GM18498 (cell line): Measurements from ENCODE around the gene COL4A2.

Experiments
- ATAC-seq: cut with Tn5 transposase; IDR thresholded peaks from one replicate; pipeline ENCODE4 v1.9.1; 2021; ENCODE audit warnings: mild to moderate bottlenecking, moderate library complexity; ENCODE audit not compliant: unreplicated experiment

COL4A2 gene

GRCh38 chr13:110413016-110413675 is 106.1 kb downstream of the COL4A2 start:
- no peak for ATAC-seq

GRCh38 chr13:110413676-110414040 is 106.6 kb downstream of the COL4A2 start:
- ATAC-seq, result no peak

GRCh38 chr13:110414283-110414682 is 107.2 kb downstream of the COL4A2 start:
- ATAC-seq, result no peak

GRCh38 chr13:110414931-110415330 is 107.8 kb downstream of the COL4A2 start:
- ATAC-seq, result no peak

- no peak for ATAC-seq
These were observed 108.6 kb downstream of the COL4A2 start for GRCh38 chr13:110415669-110416068.

GRCh38 chr13:110416131-110417025 is 109.3 kb downstream of the COL4A2 start:
- no peak for ATAC-seq

GRCh38 chr13:110418944-110419343 is 111.9 kb downstream of the COL4A2 start:
- ATAC-seq, result no peak

GRCh38 chr13:110419381-110419791 is 112.3 kb downstream of the COL4A2 start:
- no peak for ATAC-seq

GRCh38 chr13:110419946-110420345 is 112.9 kb downstream of the COL4A2 start:
- no peak for ATAC-seq

GRCh38 chr13:110420626-110421025 is 113.5 kb downstream of the COL4A2 start:
- ATAC-seq, result no peak

- no peak for ATAC-seq
These were observed 114.0 kb downstream of the COL4A2 start for GRCh38 chr13:110421061-110421460.

GRCh38 chr13:110421696-110422385 is 114.8 kb downstream of the COL4A2 start:
- ATAC-seq, result no peak

- ATAC-seq, result no peak
These were observed 116.0 kb downstream of the COL4A2 start for GRCh38 chr13:110422913-110423688.

- ATAC-seq, result no peak
These were observed 116.7 kb downstream of the COL4A2 start for GRCh38 chr13:110423689-110424302.

- ATAC-seq, result no peak
These were observed 117.7 kb downstream of the COL4A2 start for GRCh38 chr13:110424569-110425443.

GRCh38 chr13:110425444-110425780 is 118.3 kb downstream of the COL4A2 start:
- no peak for ATAC-seq

GRCh38 chr13:110426735-110427134 is 119.7 kb downstream of the COL4A2 start:
- ATAC-seq, result no peak

GRCh38 chr13:110428313-110428712 is 121.2 kb downstream of the COL4A2 start:
- ATAC-seq, result no peak
